ENCODE measurements around the gene AIFM3. TPM values are rescaled to one million over a fixed set of nuclear protein-coding genes. Genes with fewer than 3 reads are reported as not detected.

Gene AIFM3
- total RNA-seq, 1 experiment from 2014 or later: 0.38 TPM

GRCh38 chr22:21022507-21022906 lies 55.5 kb downstream of the AIFM3 start:
- no peak for DNase-seq
- Histone ChIP-seq H3K27me3 (ENCODE audit: control insufficient read depth, insufficient read depth, low read length) (no peaks in the 10 kb centered on the region), H3K36me3 (replicated peaks; ENCODE audit: control insufficient read depth, insufficient read depth, low read length) (no peaks in the 10 kb centered on the region), H3K4me3 (ENCODE audit: insufficient read depth, low read depth, low read length) (no peak overlapping the region)

- Histone ChIP-seq H3K4me3 (ENCODE audit: insufficient read depth, low read depth, low read length) (no peak overlapping the region), H3K27me3 (ENCODE audit: control insufficient read depth, insufficient read depth, low read length) (no peaks in the 10 kb centered on the region), H3K36me3 (replicated peaks; ENCODE audit: control insufficient read depth, insufficient read depth, low read length) (no peaks in the 10 kb centered on the region)
- peak; percentile 72 for DNase-seq
These were observed 56.0 kb downstream of the AIFM3 start for GRCh38 chr22:21022955-21023614.

GRCh38 chr22:21025266-21025665 lies 58.2 kb downstream of the AIFM3 start:
- H3K36me3 ChIP-seq (replicated peaks; ENCODE audit: control insufficient read depth, insufficient read depth, low read length): no peaks in the 10 kb centered on the region
- H3K27me3 ChIP-seq (ENCODE audit: control insufficient read depth, insufficient read depth, low read length): no peaks in the 10 kb centered on the region
- no peak overlapping the region for H3K4me3 ChIP-seq (ENCODE audit: insufficient read depth, low read depth, low read length)
- DNase-seq: peak; percentile 43

GRCh38 chr22:21025763-21026755 lies 59.0 kb downstream of the AIFM3 start:
- H3K36me3 ChIP-seq (replicated peaks; ENCODE audit: control insufficient read depth, insufficient read depth, low read length): no peaks in the 10 kb centered on the region
- H3K27me3 ChIP-seq (ENCODE audit: control insufficient read depth, insufficient read depth, low read length): peaks cover under 1% of the 10 kb centered on the region; the same call in 1 of the 2 replicates
- peak; percentile 55 for DNase-seq
- H3K4me3 ChIP-seq (ENCODE audit: insufficient read depth, low read depth, low read length): no peak overlapping the region

GRCh38 chr22:21026783-21027692 lies 60.0 kb downstream of the AIFM3 start:
- Histone ChIP-seq H3K27me3 (ENCODE audit: control insufficient read depth, insufficient read depth, low read length) (peaks cover 8% of the 10 kb centered on the region; the same call in 1 of the 2 replicates), H3K36me3 (replicated peaks; ENCODE audit: control insufficient read depth, insufficient read depth, low read length) (no peaks in the 10 kb centered on the region), H3K4me3 (ENCODE audit: insufficient read depth, low read depth, low read length) (no peak overlapping the region)
- peak; percentile 46 for DNase-seq

GRCh38 chr22:21028277-21029251 lies 61.5 kb downstream of the AIFM3 start:
- peaks cover 13% of the 10 kb centered on the region; the same call in 1 of the 2 replicates for H3K27me3 ChIP-seq (ENCODE audit: control insufficient read depth, insufficient read depth, low read length)
- DNase-seq: peak; percentile 36
- H3K4me3 ChIP-seq (ENCODE audit: insufficient read depth, low read depth, low read length): no peak overlapping the region
- no peaks in the 10 kb centered on the region for H3K36me3 ChIP-seq (replicated peaks; ENCODE audit: control insufficient read depth, insufficient read depth, low read length)

- H3K4me3 ChIP-seq (ENCODE audit: insufficient read depth, low read depth, low read length): no peak overlapping the region
- H3K27me3 ChIP-seq (ENCODE audit: control insufficient read depth, insufficient read depth, low read length): peaks cover 13% of the 10 kb centered on the region; the same call in 1 of the 2 replicates
- DNase-seq: no peak
- no peaks in the 10 kb centered on the region for H3K36me3 ChIP-seq (replicated peaks; ENCODE audit: control insufficient read depth, insufficient read depth, low read length)
These were observed 62.5 kb downstream of the AIFM3 start for GRCh38 chr22:21029486-21030025.

GRCh38 chr22:21030032-21030431 lies 63.0 kb downstream of the AIFM3 start:
- no peaks in the 10 kb centered on the region for H3K36me3 ChIP-seq (replicated peaks; ENCODE audit: control insufficient read depth, insufficient read depth, low read length)
- no peak for DNase-seq
- peaks cover 13% of the 10 kb centered on the region; the same call in 1 of the 2 replicates for H3K27me3 ChIP-seq (ENCODE audit: control insufficient read depth, insufficient read depth, low read length)
- H3K4me3 ChIP-seq (ENCODE audit: insufficient read depth, low read depth, low read length): no peak overlapping the region

Other genes with a start within 250 kb of the AIFM3 start
- gene SERPIND1, start 193.1 kb upstream of the AIFM3 start, total RNA-seq (2014; rRNA removed; shearing (Covaris generic)): 0.07 TPM in 1 of 2 replicates, not detected in the other
- 28.4 and 28.5 TPM in 2 replicates for gene PI4KA, start 108.4 kb upstream of the AIFM3 start, total RNA-seq (2014; rRNA removed; shearing (Covaris generic))
- gene SNAP29, start 108.2 kb upstream of the AIFM3 start, total RNA-seq (2014; rRNA removed; shearing (Covaris generic)): 4.3 TPM in 2 replicates
- gene CRKL, start 49.8 kb upstream of the AIFM3 start, total RNA-seq (2014; rRNA removed; shearing (Covaris generic)): 70.6 and 71.5 TPM in 2 replicates
- gene LZTR1, start 15.0 kb downstream of the AIFM3 start, total RNA-seq (2014; rRNA removed; shearing (Covaris generic)): 28.3 and 34.0 TPM in 2 replicates
- 42.7 and 49.1 TPM in 2 replicates for gene THAP7, start 34.9 kb downstream of the AIFM3 start, total RNA-seq (2014; rRNA removed; shearing (Covaris generic))
- 0.26 and 0.31 TPM in 2 replicates for gene P2RX6, start 47.9 kb downstream of the AIFM3 start, total RNA-seq (2014; rRNA removed; shearing (Covaris generic))
- not detected in 2 replicates for gene SLC7A4, start 65.3 kb downstream of the AIFM3 start, total RNA-seq (2014; rRNA removed; shearing (Covaris generic))
- not detected in 2 replicates for gene LRRC74B, start 78.7 kb downstream of the AIFM3 start, total RNA-seq (2014; rRNA removed; shearing (Covaris generic))